GM21717 (cell line): ENCODE results near the gene TERB1.

Source experiments
- ATAC-seq: cut with Tn5 transposase; IDR thresholded peaks from one replicate; pipeline ENCODE4 v1.9.1; 2021; ENCODE audit warnings: mild to moderate bottlenecking, moderate library complexity; ENCODE audit not compliant: unreplicated experiment

TERB1 gene

DNA sequence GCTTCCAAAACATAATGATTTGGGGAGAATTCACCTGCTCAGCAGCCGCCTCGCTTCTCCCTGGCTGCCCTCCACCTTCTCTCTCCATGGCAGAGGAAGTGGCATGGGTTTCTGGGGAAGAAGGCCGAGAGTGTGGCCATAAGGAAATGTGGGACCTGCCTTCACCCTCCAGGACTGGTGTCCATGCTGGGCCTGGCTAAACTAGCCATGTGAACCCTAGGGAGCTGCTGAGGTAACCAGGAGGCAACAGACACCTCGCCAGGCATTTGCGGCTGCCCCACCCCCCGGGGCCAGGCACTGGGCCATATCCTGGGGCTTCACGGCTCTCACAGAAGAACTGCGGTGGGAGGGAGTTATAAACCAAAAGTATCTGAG lies 94.9 kb downstream of the TERB1 start:
- ATAC-seq = no peak

DNA sequence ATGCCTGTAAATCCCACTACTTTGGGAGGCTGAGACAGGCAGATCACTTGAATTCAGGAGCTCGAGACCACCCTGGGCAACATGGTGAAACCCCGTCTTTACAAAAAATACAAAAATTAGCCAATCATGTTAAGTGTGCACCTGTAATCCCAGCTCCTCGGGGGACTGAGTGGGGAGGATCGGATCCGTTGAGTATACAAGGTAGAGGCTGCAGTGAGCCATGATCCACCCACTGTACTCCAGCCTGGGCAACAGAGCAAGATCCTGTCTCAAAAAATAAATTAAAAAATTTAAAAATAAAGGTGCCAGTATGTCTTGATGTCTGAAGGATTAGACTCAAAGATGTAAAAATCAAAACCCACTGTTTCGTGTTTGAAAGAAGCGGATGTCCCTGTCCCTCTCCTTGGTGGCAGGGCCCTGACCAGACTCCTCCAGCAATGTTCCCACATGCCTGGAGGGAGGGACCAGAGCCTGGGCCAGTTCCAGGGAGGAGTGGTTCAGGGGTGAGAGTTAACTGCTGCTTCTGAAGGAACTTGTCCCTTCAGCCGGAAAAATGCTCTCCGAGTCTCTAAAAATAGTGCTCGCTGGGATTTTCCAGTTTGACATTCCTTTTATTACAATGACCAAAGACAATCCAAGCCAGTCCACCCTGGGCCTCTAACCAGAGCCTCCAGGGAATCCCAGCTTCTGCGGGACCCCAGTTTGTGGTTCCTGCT lies 95.4 kb downstream of the TERB1 start:
- ATAC-seq = no peak
